ENCODE results near the gene REN. TPM values are rescaled to one million over a fixed set of nuclear protein-coding genes. Genes with fewer than 3 reads are reported as not detected.

Gene REN
- total and polyA plus RNA-seq, 2 donors (not counting 1 experiment from before 2014, with no cell fraction given): 0.17 to 0.20 TPM

DNA sequence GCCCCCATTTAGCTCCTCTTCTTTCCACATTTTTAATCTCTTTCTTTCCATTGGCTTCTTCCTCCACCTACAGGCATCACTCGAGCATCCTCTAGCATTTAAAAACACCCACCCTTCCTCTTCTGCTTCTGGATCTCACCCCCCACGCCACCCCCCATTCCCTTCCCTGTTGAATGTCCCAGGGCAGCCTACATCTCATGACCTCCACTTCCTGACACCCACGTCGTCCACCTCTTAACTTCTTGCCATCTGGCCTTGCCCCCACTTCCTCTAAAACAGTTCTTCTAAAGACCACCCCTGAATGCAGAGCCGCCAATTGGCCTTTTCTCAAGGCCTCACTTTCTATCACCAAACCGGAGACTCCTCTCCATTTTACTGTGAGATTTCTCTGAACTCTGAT, 8.2 kb downstream of the REN start:
- Histone ChIP-seq H3K4me1 (ENCODE audit: control insufficient read depth, extremely low read depth, insufficient read depth, low read length) (no peaks in the 10 kb centered on the region), H3K9me3 (ENCODE audit: control insufficient read depth, insufficient read depth, low read depth, low read length) (no peaks in the 10 kb centered on the region), H3K4me2 (ENCODE audit: extremely low read depth, insufficient read depth, low read length) (no peak overlapping the region), H3K27me3 (ENCODE audit: control insufficient read depth, insufficient read depth, low read length) (peaks cover 8% of the 10 kb centered on the region), H3K79me2 (ENCODE audit: control insufficient read depth, insufficient read depth, low read length) (no peaks in the 10 kb centered on the region), H2AFZ (ENCODE audit: low read length) (no peak overlapping the region), H3K27ac (ENCODE audit: insufficient read depth, low read length) (no peak overlapping the region), H4K20me1 (ENCODE audit: control insufficient read depth, extremely low read depth, insufficient read depth, low read length) (no peaks in the 10 kb centered on the region), H3K4me3 (replicated peaks in 1 of 4; ENCODE audit: control extremely low read depth in 1 of 4, insufficient read depth in 1 of 4, low read depth in 3 of 4, low read length in 4 of 4) (no peak overlapping the region), H3K36me3 (ENCODE audit: control insufficient read depth, insufficient read depth, low read length) (no peaks in the 10 kb centered on the region), H3K9ac (ENCODE audit: insufficient read depth, low read length) (no peak overlapping the region)
- TF ChIP-seq, protein P1, sequence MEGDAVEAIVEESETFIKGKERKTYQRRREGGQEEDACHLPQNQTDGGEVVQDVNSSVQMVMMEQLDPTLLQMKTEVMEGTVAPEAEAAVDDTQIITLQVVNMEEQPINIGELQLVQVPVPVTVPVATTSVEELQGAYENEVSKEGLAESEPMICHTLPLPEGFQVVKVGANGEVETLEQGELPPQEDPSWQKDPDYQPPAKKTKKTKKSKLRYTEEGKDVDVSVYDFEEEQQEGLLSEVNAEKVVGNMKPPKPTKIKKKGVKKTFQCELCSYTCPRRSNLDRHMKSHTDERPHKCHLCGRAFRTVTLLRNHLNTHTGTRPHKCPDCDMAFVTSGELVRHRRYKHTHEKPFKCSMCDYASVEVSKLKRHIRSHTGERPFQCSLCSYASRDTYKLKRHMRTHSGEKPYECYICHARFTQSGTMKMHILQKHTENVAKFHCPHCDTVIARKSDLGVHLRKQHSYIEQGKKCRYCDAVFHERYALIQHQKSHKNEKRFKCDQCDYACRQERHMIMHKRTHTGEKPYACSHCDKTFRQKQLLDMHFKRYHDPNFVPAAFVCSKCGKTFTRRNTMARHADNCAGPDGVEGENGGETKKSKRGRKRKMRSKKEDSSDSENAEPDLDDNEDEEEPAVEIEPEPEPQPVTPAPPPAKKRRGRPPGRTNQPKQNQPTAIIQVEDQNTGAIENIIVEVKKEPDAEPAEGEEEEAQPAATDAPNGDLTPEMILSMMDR (conservative IDR thresholded peaks at IDR 0.05 in 1 of 2, IDR thresholded peaks at IDR 0.05 in 1 of 2; ENCODE audit: low read depth in 1 of 2, low read length in 2 of 2): no peak
- no peak for TF ChIP-seq EZH2 (IDR thresholded peaks at IDR 0.05; ENCODE audit: low read length, missing control alignments)
- DNase-seq (ENCODE audit: low read depth in 2 of 2): no peak

DNA sequence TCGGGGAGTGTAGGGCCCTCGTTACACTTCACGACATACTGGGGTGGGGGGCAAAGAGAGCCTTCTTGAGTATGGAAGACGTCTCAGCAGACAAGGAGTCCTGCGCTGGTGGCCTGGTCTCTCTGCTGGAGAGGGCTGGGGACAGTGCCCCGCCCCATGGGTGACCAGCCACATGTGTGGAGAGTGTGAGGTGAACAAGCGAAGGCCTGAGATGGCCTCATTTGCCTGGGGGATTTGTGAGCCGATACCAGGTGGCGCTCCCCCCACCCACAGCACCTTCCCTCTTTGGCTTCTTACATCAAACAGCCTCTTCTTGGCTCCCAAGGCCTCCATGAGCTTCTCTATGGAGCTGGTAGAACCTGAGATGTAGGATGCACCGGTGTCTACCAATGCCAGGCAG, 10.3 kb downstream of the REN start:
- Histone ChIP-seq H3K27me3 (ENCODE audit: control insufficient read depth, insufficient read depth, low read length) (peaks cover 21% of the 10 kb centered on the region), H3K4me2 (ENCODE audit: extremely low read depth, insufficient read depth, low read length) (no peak overlapping the region), H4K20me1 (ENCODE audit: control insufficient read depth, extremely low read depth, insufficient read depth, low read length) (no peaks in the 10 kb centered on the region), H3K4me1 (ENCODE audit: control insufficient read depth, extremely low read depth, insufficient read depth, low read length) (no peaks in the 10 kb centered on the region), H3K27ac (ENCODE audit: insufficient read depth, low read length) (no peak overlapping the region), H3K4me3 (replicated peaks in 1 of 4; ENCODE audit: control extremely low read depth in 1 of 4, insufficient read depth in 1 of 4, low read depth in 3 of 4, low read length in 4 of 4) (no peak overlapping the region), H3K79me2 (ENCODE audit: control insufficient read depth, insufficient read depth, low read length) (no peaks in the 10 kb centered on the region), H3K36me3 (ENCODE audit: control insufficient read depth, insufficient read depth, low read length) (no peaks in the 10 kb centered on the region), H3K9ac (ENCODE audit: insufficient read depth, low read length) (no peak overlapping the region), H2AFZ (ENCODE audit: low read length) (no peak overlapping the region), H3K9me3 (ENCODE audit: control insufficient read depth, insufficient read depth, low read depth, low read length) (no peaks in the 10 kb centered on the region)
- TF ChIP-seq EZH2 (IDR thresholded peaks at IDR 0.05; ENCODE audit: low read length, missing control alignments): no peak
- TF ChIP-seq, protein P1 (conservative IDR thresholded peaks at IDR 0.05 in 1 of 2, IDR thresholded peaks at IDR 0.05 in 1 of 2; ENCODE audit: low read depth in 1 of 2, low read length in 2 of 2): no peak
- DNase-seq (ENCODE audit: low read depth in 2 of 2): no peak

DNA sequence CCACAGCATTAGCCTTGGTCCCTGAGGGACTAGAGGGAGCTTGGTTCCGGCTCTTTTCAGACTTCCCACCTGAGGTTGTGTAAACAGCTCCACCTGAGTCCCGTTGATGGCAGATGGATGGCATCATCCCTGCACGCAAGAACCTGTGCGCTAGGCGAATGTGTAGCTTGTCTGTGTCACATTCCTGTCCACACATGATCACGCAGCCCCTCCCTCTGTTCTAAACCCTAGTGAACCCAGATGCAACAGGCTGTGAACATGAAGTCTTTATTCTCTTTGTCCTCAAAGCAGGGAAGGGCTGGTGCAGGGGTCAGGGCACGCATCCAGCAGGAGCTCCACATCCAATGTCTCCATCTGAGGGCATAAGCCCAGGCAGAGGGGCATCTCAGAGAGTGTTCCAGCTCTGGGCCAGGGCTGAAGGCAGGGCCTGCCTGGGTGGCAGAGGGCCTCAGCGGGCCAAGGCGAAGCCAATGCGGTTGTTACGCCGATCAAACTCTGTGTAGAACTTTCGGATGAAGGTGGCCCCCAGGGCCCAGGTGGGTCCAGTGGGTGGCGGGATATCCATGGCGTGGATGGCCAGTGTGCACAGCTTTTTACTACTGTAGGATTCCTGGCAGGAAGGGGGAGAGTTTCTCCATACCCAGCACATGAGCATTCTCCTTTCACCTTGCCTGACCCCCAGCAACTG, 11.4 kb downstream of the REN start:
- no peak for DNase-seq (ENCODE audit: low read depth in 2 of 2)
- no peak overlapping the region for H3K9ac ChIP-seq (ENCODE audit: insufficient read depth, low read length)
- no peak overlapping the region for H2AFZ ChIP-seq (ENCODE audit: low read length)
- TF ChIP-seq, protein P1 (conservative IDR thresholded peaks at IDR 0.05 in 1 of 2, IDR thresholded peaks at IDR 0.05 in 1 of 2; ENCODE audit: low read depth in 1 of 2, low read length in 2 of 2): no peak
- no peak for TF ChIP-seq EZH2 (IDR thresholded peaks at IDR 0.05; ENCODE audit: low read length, missing control alignments)
- no peak overlapping the region for H3K4me3 ChIP-seq (replicated peaks in 1 of 4; ENCODE audit: control extremely low read depth in 1 of 4, insufficient read depth in 1 of 4, low read depth in 3 of 4, low read length in 4 of 4)
- no peaks in the 10 kb centered on the region for H3K36me3 ChIP-seq (ENCODE audit: control insufficient read depth, insufficient read depth, low read length)
- H4K20me1 ChIP-seq (ENCODE audit: control insufficient read depth, extremely low read depth, insufficient read depth, low read length): no peaks in the 10 kb centered on the region
- no peaks in the 10 kb centered on the region for H3K4me1 ChIP-seq (ENCODE audit: control insufficient read depth, extremely low read depth, insufficient read depth, low read length)
- H3K9me3 ChIP-seq (ENCODE audit: control insufficient read depth, insufficient read depth, low read depth, low read length): no peaks in the 10 kb centered on the region
- H3K27ac ChIP-seq (ENCODE audit: insufficient read depth, low read length): no peak overlapping the region
- H3K4me2 ChIP-seq (ENCODE audit: extremely low read depth, insufficient read depth, low read length): no peak overlapping the region
- peaks cover 25% of the 10 kb centered on the region for H3K27me3 ChIP-seq (ENCODE audit: control insufficient read depth, insufficient read depth, low read length)
- H3K79me2 ChIP-seq (ENCODE audit: control insufficient read depth, insufficient read depth, low read length): no peaks in the 10 kb centered on the region
